HepG2 (cell line): Measurements from ENCODE around the gene ARHGAP19. TPM values are rescaled to one million over a fixed set of nuclear protein-coding genes. Genes with fewer than 3 reads are reported as not detected.
A peak's percentile ranks its signal among the peaks of the same experiment; 100 is the strongest.

ENCODE experiments used
- ARNT ChIP-seq: fragments of 450-650 bp; IDR thresholded peaks from 2 replicates; pipeline ENCODE4 v1.6.1; 2017
- CAMTA2 ChIP-seq: sonication (generic); formaldehyde crosslinking; IDR thresholded peaks from 2 replicates; pipeline ENCODE4 v1.4.0; 2020; ENCODE audit warnings: mild to moderate bottlenecking, missing genetic modification reagents, borderline replicate concordance
- KIAA2018 ChIP-seq: sonication (generic); formaldehyde crosslinking; IDR thresholded peaks from 2 replicates; pipeline ENCODE4 v1.5.0; 2020; ENCODE audit warnings: mild to moderate bottlenecking, missing genetic modification reagents, borderline replicate concordance
- MEIS1 ChIP-seq: sonication (generic); formaldehyde crosslinking; IDR thresholded peaks from 2 replicates; pipeline ENCODE4 v1.9.0; 2021; ENCODE audit warnings: mild to moderate bottlenecking, missing genetic modification reagents, moderate library complexity, borderline replicate concordance
- MTA1 ChIP-seq: sonication (generic); formaldehyde crosslinking; IDR thresholded peaks from 2 replicates; pipeline ENCODE4 v1.4.0; 2020; ENCODE audit warnings: missing genetic modification reagents, mild to moderate bottlenecking, borderline replicate concordance
- MYNN ChIP-seq: sonication (generic); formaldehyde crosslinking; IDR thresholded peaks from 2 replicates; pipeline ENCODE4 v1.4.0; 2020; ENCODE audit warnings: mild to moderate bottlenecking, low read depth, missing genetic modification reagents
- ZNF816 ChIP-seq: sonication (generic); formaldehyde crosslinking; IDR thresholded peaks from 2 replicates; pipeline ENCODE4 v1.8.0; 2022; ENCODE audit warnings: missing genetic modification reagents, mild to moderate bottlenecking, borderline replicate concordance
- polyA plus RNA-seq, 8 experiments: library from polyadenylated mRNA; depleted of rRNA in 3 of 8; stranded (reverse) in 7 of 8; unstranded in 1 of 8; fragments of >200 nt; fragmentation: Illumina TruSeq in 4 of 8; extraction: Trizol in 4 of 8; gene quantifications; 2 replicates each; pipeline versions ENCODE4 v1.2.1 to v1.2.3, GENCODE V29; 2011 to 2016; ENCODE audit warnings: low read depth in 4 of 8, missing spikeins in 1 of 8, mixed read lengths in 1 of 8; ENCODE audit not compliant: insufficient read depth in 1 of 8
- total RNA-seq, 5 experiments: library from RNA; depleted of rRNA; stranded (reverse); fragments of >200 nt; fragmentation: Illumina TruSeq; extraction: Trizol; gene quantifications; 2 replicates each; pipeline ENCODE4 v1.2.3, GENCODE V29; 2016; ENCODE audit warnings: low read depth in 1 of 5
- TF ChIP-seq, protein P1 (sequence below): sonication (generic); formaldehyde crosslinking; IDR thresholded peaks from 2 replicates; pipeline ENCODE4 v1.5.1; 2020; ENCODE audit warnings: mild to moderate bottlenecking, missing genetic modification reagents, borderline replicate concordance
- TF ChIP-seq, protein P2 (sequence below): sonication (generic); formaldehyde crosslinking; IDR thresholded peaks from 2 replicates; pipeline ENCODE4 v1.5.0; 2020; ENCODE audit warnings: mild to moderate bottlenecking, missing genetic modification reagents
- TF ChIP-seq, protein P3 (sequence below): sonication (generic); formaldehyde crosslinking; IDR thresholded peaks from 2 replicates; pipeline ENCODE4 v1.4.0; 2020; ENCODE audit warnings: missing genetic modification reagents

ARHGAP19 gene
- total and polyA plus RNA-seq, 2 of the 13 experiments (the other 11 are each of a cell fraction or from before 2014, with no cell fraction given) = 7.6 to 10.0 TPM

GRCh38 chr10:97334370-97335175 is 42.1 kb upstream of the ARHGAP19 start, which contains the start of gene FRAT2 (continued):
- no peak for TF ChIP-seq MTA1 (CRISPR knock-in tag)
- no peak for TF ChIP-seq KIAA2018
- TF ChIP-seq, protein P1, sequence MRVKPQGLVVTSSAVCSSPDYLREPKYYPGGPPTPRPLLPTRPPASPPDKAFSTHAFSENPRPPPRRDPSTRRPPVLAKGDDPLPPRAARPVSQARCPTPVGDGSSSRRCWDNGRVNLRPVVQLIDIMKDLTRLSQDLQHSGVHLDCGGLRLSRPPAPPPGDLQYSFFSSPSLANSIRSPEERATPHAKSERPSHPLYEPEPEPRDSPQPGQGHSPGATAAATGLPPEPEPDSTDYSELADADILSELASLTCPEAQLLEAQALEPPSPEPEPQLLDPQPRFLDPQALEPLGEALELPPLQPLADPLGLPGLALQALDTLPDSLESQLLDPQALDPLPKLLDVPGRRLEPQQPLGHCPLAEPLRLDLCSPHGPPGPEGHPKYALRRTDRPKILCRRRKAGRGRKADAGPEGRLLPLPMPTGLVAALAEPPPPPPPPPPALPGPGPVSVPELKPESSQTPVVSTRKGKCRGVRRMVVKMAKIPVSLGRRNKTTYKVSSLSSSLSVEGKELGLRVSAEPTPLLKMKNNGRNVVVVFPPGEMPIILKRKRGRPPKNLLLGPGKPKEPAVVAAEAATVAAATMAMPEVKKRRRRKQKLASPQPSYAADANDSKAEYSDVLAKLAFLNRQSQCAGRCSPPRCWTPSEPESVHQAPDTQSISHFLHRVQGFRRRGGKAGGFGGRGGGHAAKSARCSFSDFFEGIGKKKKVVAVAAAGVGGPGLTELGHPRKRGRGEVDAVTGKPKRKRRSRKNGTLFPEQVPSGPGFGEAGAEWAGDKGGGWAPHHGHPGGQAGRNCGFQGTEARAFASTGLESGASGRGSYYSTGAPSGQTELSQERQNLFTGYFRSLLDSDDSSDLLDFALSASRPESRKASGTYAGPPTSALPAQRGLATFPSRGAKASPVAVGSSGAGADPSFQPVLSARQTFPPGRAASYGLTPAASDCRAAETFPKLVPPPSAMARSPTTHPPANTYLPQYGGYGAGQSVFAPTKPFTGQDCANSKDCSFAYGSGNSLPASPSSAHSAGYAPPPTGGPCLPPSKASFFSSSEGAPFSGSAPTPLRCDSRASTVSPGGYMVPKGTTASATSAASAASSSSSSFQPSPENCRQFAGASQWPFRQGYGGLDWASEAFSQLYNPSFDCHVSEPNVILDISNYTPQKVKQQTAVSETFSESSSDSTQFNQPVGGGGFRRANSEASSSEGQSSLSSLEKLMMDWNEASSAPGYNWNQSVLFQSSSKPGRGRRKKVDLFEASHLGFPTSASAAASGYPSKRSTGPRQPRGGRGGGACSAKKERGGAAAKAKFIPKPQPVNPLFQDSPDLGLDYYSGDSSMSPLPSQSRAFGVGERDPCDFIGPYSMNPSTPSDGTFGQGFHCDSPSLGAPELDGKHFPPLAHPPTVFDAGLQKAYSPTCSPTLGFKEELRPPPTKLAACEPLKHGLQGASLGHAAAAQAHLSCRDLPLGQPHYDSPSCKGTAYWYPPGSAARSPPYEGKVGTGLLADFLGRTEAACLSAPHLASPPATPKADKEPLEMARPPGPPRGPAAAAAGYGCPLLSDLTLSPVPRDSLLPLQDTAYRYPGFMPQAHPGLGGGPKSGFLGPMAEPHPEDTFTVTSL = no peak
- TF ChIP-seq, protein P2, sequence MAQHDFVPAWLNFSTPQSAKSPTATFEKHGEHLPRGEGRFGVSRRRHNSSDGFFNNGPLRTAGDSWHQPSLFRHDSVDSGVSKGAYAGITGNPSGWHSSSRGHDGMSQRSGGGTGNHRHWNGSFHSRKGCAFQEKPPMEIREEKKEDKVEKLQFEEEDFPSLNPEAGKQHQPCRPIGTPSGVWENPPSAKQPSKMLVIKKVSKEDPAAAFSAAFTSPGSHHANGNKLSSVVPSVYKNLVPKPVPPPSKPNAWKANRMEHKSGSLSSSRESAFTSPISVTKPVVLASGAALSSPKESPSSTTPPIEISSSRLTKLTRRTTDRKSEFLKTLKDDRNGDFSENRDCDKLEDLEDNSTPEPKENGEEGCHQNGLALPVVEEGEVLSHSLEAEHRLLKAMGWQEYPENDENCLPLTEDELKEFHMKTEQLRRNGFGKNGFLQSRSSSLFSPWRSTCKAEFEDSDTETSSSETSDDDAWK (CRISPR knock-in tag) = no peak
- TF ChIP-seq MYNN (CRISPR knock-in tag) = no peak
- TF ChIP-seq MEIS1 = peak; percentile 54; the same call in 1 of the 2 replicates
- TF ChIP-seq, protein P3, sequence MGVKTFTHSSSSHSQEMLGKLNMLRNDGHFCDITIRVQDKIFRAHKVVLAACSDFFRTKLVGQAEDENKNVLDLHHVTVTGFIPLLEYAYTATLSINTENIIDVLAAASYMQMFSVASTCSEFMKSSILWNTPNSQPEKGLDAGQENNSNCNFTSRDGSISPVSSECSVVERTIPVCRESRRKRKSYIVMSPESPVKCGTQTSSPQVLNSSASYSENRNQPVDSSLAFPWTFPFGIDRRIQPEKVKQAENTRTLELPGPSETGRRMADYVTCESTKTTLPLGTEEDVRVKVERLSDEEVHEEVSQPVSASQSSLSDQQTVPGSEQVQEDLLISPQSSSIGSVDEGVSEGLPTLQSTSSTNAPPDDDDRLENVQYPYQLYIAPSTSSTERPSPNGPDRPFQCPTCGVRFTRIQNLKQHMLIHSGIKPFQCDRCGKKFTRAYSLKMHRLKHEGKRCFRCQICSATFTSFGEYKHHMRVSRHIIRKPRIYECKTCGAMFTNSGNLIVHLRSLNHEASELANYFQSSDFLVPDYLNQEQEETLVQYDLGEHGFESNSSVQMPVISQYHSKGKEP = 0 out of 2 replicates have a peak, but pooled peaks have one; percentile 37
- peak; percentile 71; the same call in 1 of the 2 replicates for TF ChIP-seq CAMTA2 (CRISPR knock-in tag)
- TF ChIP-seq ARNT = no peak
- TF ChIP-seq ZNF816 (CRISPR knock-in tag) = no peak
